Prostate gland (tissue), 2 donors: ENCODE results near the gene UST.

Experiments used
- POLR2AphosphoS5 ChIP-seq: sonication (generic); formaldehyde crosslinking; IDR thresholded peaks from one replicate; pipeline ENCODE4 v1.6.1; 2017; ENCODE audit warnings: antibody characterized with exemption
- TF ChIP-seq, protein P1 (sequence below), 4 experiments: fragments of 200-600 bp in 2 of 4; fragments of 450-650 bp in 2 of 4; sonication (generic) in 2 of 4; IDR thresholded peaks; 1 replicate in 3 of 4; 2 replicates in 1 of 4; pipeline ENCODE4 v1.5.1; 2016 to 2019; ENCODE audit warnings: antibody characterized with exemption in 4 of 4, mild to moderate bottlenecking in 2 of 4, moderate library complexity in 2 of 4

DNA sequence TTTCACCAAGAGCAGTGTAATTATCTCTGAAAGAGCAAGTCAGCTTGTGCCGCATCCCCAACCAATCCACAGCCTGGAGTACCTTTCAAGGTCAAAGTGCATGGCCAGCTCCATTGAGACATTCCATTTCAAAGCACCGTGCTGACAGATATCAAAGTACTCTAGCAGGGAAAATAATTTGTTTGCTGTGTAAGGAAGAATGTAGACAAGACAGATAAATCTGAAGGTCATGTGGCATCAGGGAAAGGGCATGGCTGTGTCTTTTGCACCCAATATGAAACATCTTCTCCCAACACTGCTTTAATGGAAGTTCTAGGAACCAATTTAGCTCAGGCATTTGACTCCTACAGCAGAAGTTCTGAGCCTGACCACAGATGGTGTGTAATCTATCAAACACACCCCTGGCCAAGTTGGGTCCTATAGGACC, 328.0 kb downstream of the UST start:
- TF ChIP-seq, protein P1, sequence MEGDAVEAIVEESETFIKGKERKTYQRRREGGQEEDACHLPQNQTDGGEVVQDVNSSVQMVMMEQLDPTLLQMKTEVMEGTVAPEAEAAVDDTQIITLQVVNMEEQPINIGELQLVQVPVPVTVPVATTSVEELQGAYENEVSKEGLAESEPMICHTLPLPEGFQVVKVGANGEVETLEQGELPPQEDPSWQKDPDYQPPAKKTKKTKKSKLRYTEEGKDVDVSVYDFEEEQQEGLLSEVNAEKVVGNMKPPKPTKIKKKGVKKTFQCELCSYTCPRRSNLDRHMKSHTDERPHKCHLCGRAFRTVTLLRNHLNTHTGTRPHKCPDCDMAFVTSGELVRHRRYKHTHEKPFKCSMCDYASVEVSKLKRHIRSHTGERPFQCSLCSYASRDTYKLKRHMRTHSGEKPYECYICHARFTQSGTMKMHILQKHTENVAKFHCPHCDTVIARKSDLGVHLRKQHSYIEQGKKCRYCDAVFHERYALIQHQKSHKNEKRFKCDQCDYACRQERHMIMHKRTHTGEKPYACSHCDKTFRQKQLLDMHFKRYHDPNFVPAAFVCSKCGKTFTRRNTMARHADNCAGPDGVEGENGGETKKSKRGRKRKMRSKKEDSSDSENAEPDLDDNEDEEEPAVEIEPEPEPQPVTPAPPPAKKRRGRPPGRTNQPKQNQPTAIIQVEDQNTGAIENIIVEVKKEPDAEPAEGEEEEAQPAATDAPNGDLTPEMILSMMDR (IDR thresholded peaks at IDR 0.05), result no peak
- no peak for TF ChIP-seq POLR2AphosphoS5
